T-cell (primary cell): ENCODE data around the gene MT1A. TPM values are rescaled to one million over a fixed set of nuclear protein-coding genes. Genes with fewer than 3 reads are reported as not detected.
A peak's percentile ranks its signal among the peaks of the same experiment; 100 is the strongest.

Source experiments
- ATAC-seq, 4 experiments: fragments of 200-7000 bp in 3 of 4; fragments of 150-1000 bp in 1 of 4; cut with Tn5 transposase; replicated peaks in 1 of 4; 1 replicate in 3 of 4; 2 replicates in 1 of 4; pipeline ENCODE4 v1.10.0; 2021; ENCODE audit warnings: moderate library complexity in 3 of 4, mild to moderate bottlenecking in 2 of 4, moderate number of reproducible peaks in 1 of 4
- CTCF ChIA-PET, 2 donors: fragments of 300-600 bp; sonication (Branson Sonifier 250); formaldehyde crosslinking; loops; one replicate each; lab custom pipeline; 2022; ENCODE audit warnings: antibody characterized with exemption in 2 of 2; lab: Charles Lee
- POLR2A ChIA-PET, 2 donors: fragments of 300-600 bp; sonication (Branson Sonifier 250); formaldehyde crosslinking; loops; one replicate each; lab custom pipeline; 2022; ENCODE audit warnings: antibody characterized with exemption in 2 of 2; lab: Charles Lee
- DNase-seq, 35 experiments: peaks; one replicate each; pipeline versions ENCODE4 v3.0.0 to v3.0.0-alpha.2; 2013 to 2023
- H3K27ac ChIP-seq: one replicate; pipeline ENCODE4 v1.5.1; 2013; ENCODE audit warnings: low read length
- H3K27me3 ChIP-seq, 2 experiments: replicated peaks in 1 of 2; 1 replicate in 1 of 2; 2 replicates in 1 of 2; pipeline versions ENCODE4 v1.6.1 to v1.7.0; 2013; ENCODE audit warnings: low read length in 1 of 2, mixed read lengths in 1 of 2; ENCODE audit not compliant: control insufficient read depth in 2 of 2, insufficient read depth in 2 of 2; ENCODE audit errors: extremely low read depth in 1 of 2
- H3K36me3 ChIP-seq, 2 donors: 1 replicate in 1 of 2; 2 replicates in 1 of 2; pipeline versions ENCODE4 v1.6.1 to v1.7.0; 2013; ENCODE audit warnings: low read length in 1 of 2; ENCODE audit not compliant: control insufficient read depth in 2 of 2, insufficient read depth in 1 of 2; ENCODE audit errors: extremely low read depth in 1 of 2
- H3K4me1 ChIP-seq, 2 experiments: 1 replicate in 1 of 2; 2 replicates in 1 of 2; pipeline versions ENCODE4 v1.6.1 to v1.7.0; 2013; ENCODE audit warnings: low read length in 2 of 2, mixed read lengths in 1 of 2; ENCODE audit not compliant: insufficient read depth in 2 of 2, control insufficient read depth in 1 of 2; ENCODE audit errors: extremely low read depth in 1 of 2
- H3K4me3 ChIP-seq, 2 donors: 1 replicate in 1 of 2; 2 replicates in 1 of 2; pipeline versions ENCODE4 v1.5.1 to v1.7.0; 2013; ENCODE audit warnings: mild to moderate bottlenecking in 2 of 2, low read length in 1 of 2, moderate library complexity in 1 of 2; ENCODE audit not compliant: control insufficient read depth in 1 of 2; ENCODE audit errors: extremely low read depth in 1 of 2
- H3K9me3 ChIP-seq: 2 replicates; pipeline ENCODE4 v1.7.0; 2013
- H3K27ac Mint-ChIP-seq, 2 donors: one replicate each; pipeline ENCODE4 v1.8.0; 2020 to 2021; ENCODE audit warnings: mild to moderate bottlenecking in 2 of 2, mixed read lengths in 2 of 2
- H3K27me3 Mint-ChIP-seq, 2 donors: one replicate each; pipeline ENCODE4 v1.8.0; 2021 to 2022; ENCODE audit warnings: mixed read lengths in 2 of 2
- H3K36me3 Mint-ChIP-seq: one replicate; pipeline ENCODE4 v1.8.0; 2021; ENCODE audit warnings: mixed read lengths
- H3K4me1 Mint-ChIP-seq, 3 donors: one replicate each; pipeline ENCODE4 v1.8.0; 2020 to 2022; ENCODE audit warnings: mixed read lengths in 3 of 3, mild to moderate bottlenecking in 1 of 3
- H3K4me3 Mint-ChIP-seq, 3 donors: one replicate each; pipeline ENCODE4 v1.8.0; 2020 to 2022; ENCODE audit warnings: mild to moderate bottlenecking in 3 of 3, mixed read lengths in 3 of 3, moderate library complexity in 3 of 3
- H3K9me3 Mint-ChIP-seq, 3 donors: one replicate each; pipeline ENCODE4 v1.8.0; 2020 to 2022; ENCODE audit warnings: mixed read lengths in 3 of 3
- WGBS: methylation state at CpG from one replicate; pipeline ENCODE4 v1.1.5; 2013; ENCODE audit warnings: missing lambda C conversion rate; ENCODE audit not compliant: insufficient coverage; 5-methylcytosine and 5-hydroxymethylcytosine counted together
- total RNA-seq, 35 experiments: library from RNA in 6 of 35; stranded (reverse) in 6 of 35; fragments of 120-200 nt in 1 of 35; gene quantifications; one replicate each; pipeline versions ENCODE4 v1.2.1 to v1.2.4 and lab custom pipeline; 2013 to 2026

Gene MT1A
- total RNA-seq, 5 donors from 2014 or later (not counting 1 experiment from before 2014, with no cell fraction given): not detected

GRCh38 chr16:56613706-56614105, 24.8 kb upstream of the MT1A start:
- H3K27ac ChIP-seq: no peak overlapping the region
- ChIA-PET CTCF (interaction anchor here in 1 of 2 donors (1.1 to 2.0 kb wide), 2 partner anchors 10 to 88 kb away, joined by 3 to 6 read pairs; no protein-coding TSS in a partner anchor), POLR2A (no interaction called here)
- no peaks in the 10 kb centered on the region for H3K9me3 ChIP-seq
- H3K4me1 Mint-ChIP-seq: peaks cover 39 to 44% (median 41%) of the 10 kb centered on the region in 3 donors
- peaks cover 23 to 42% of the 10 kb centered on the region in 2 experiments for H3K4me1 ChIP-seq
- H3K36me3 ChIP-seq: no peaks in the 10 kb centered on the region
- no peaks in the 10 kb centered on the region for H3K9me3 Mint-ChIP-seq
- H3K4me3 Mint-ChIP-seq: no peak overlapping the region
- ATAC-seq: no peak
- H3K27me3 ChIP-seq: peaks cover 15 to 18% of the 10 kb centered on the region in 2 experiments
- H3K4me3 ChIP-seq: no peak overlapping the region
- no peak for DNase-seq
- H3K36me3 Mint-ChIP-seq: no peaks in the 10 kb centered on the region
- no peak overlapping the region for H3K27ac Mint-ChIP-seq
- peaks cover 0 to 19% of the 10 kb centered on the region in 2 donors for H3K27me3 Mint-ChIP-seq

- H3K27ac Mint-ChIP-seq: peak overlapping the region in 1 of 2 donors; percentile 29
Measured at GRCh38 chr16:56614549-56614991, 23.9 kb upstream of the MT1A start.

GRCh38 chr16:56615353-56615752, 23.1 kb upstream of the MT1A start:
- Mint-ChIP-seq H3K36me3 (no peaks in the 10 kb centered on the region), H3K27ac (no peak overlapping the region), H3K4me3 (no peak overlapping the region), H3K27me3 (peaks cover 0 to 22% of the 10 kb centered on the region in 2 donors), H3K4me1 (peaks cover 25 to 28% (median 27%) of the 10 kb centered on the region in 3 donors), H3K9me3 (no peaks in the 10 kb centered on the region)
- ChIA-PET POLR2A (interaction anchor here in 1 of 2 donors (0.6 to 1.2 kb wide), 2 partner anchors 11 to 162 kb away, joined by 3 read pairs; no protein-coding TSS in a partner anchor), CTCF (interaction anchor here in 1 of 2 donors (0.6 kb wide), 1 partner anchor 679 kb away, joined by 3 read pairs; no protein-coding TSS in a partner anchor)
- Histone ChIP-seq H3K27me3 (peaks cover 17 to 18% of the 10 kb centered on the region in 2 experiments), H3K4me3 (no peak overlapping the region), H3K9me3 (no peaks in the 10 kb centered on the region), H3K36me3 (no peaks in the 10 kb centered on the region), H3K27ac (no peak overlapping the region), H3K4me1 (peaks cover 9 to 25% of the 10 kb centered on the region in 2 experiments)
- DNase-seq (no peak), ATAC-seq (no peak)
- WGBS: 83% methylated on average over 1 of the region's 3 CpGs

More at GRCh38 chr16:56614549-56614991, 23.9 kb upstream of the MT1A start:
- peaks cover 16 to 18% of the 10 kb centered on the region in 2 experiments for H3K27me3 ChIP-seq
- H3K27ac ChIP-seq: no peak overlapping the region
- H3K4me3 ChIP-seq: no peak overlapping the region
- no peak for ATAC-seq
- H3K27me3 Mint-ChIP-seq: peaks cover 0 to 22% of the 10 kb centered on the region in 2 donors
- POLR2A ChIA-PET: interaction anchor here in 1 of 2 donors (0.6 to 1.0 kb wide), 2 partner anchors 14 to 162 kb away, joined by 3 to 6 read pairs; no protein-coding TSS in a partner anchor
- H3K4me1 ChIP-seq: peaks cover 17 to 33% of the 10 kb centered on the region in 2 experiments
- no peaks in the 10 kb centered on the region for H3K36me3 Mint-ChIP-seq
- peaks cover 32 to 36% (median 35%) of the 10 kb centered on the region in 3 donors for H3K4me1 Mint-ChIP-seq
- DNase-seq: no peak
- no peaks in the 10 kb centered on the region for H3K9me3 ChIP-seq
- H3K9me3 Mint-ChIP-seq: no peaks in the 10 kb centered on the region
- no peak overlapping the region for H3K4me3 Mint-ChIP-seq
- H3K36me3 ChIP-seq: no peaks in the 10 kb centered on the region
- CTCF ChIA-PET: interaction anchor here in 1 of 2 donors (0.6 kb wide), 1 partner anchor 680 kb away, joined by 3 read pairs; no protein-coding TSS in a partner anchor

DNA sequence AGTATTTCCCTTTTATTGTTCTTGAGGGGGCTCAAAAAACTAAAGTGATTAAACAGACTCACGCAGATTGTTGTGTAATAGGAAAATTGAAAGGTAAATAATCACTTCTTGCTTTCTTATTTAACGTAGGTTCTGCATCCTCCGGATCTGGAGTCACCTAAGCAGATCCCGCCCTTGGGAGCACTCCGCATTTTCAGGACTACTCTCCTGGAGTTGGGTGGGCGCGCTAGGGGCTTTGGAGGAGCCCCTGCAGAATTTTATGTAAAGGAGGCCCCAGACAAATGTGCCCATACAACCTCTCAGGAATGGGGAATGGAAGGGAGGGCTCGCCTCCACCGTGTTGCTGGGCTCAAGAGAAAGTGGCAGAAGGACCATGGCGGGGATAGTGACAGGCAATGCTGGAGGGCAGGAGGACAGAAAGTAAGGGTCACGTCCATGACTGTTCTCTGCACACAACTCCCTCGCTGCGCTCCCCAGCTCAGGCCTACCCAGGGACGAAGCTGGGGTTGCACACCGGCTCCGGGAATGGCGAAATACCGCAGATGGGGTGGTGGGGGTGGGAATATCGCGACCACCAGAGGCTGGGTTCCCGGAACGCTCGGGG, 21.8 kb upstream of the MT1A start:
- H3K4me3 ChIP-seq: peak overlapping the region; percentile 34 to 35

GRCh38 chr16:56617212-56618085, 21.0 kb upstream of the MT1A start:
- Histone ChIP-seq H3K36me3 (no peaks in the 10 kb centered on the region), H3K27me3 (peaks cover 17 to 18% of the 10 kb centered on the region in 2 experiments), H3K27ac (no peak overlapping the region), H3K4me3 (peak overlapping the region; percentile 34 to 52), H3K9me3 (no peaks in the 10 kb centered on the region), H3K4me1 (peaks cover 3 to 13% of the 10 kb centered on the region in 2 experiments)
- WGBS: 6% methylated on average over 36 of the region's 41 CpGs
- Mint-ChIP-seq H3K4me3 (peak overlapping the region; percentile 17 to 75 (median 49)), H3K36me3 (no peaks in the 10 kb centered on the region), H3K27me3 (peaks cover 0 to 22% of the 10 kb centered on the region in 2 donors), H3K4me1 (peaks cover 12 to 15% (median 13%) of the 10 kb centered on the region in 3 donors), H3K27ac (no peak overlapping the region), H3K9me3 (no peaks in the 10 kb centered on the region)
- POLR2A ChIA-PET: no interaction called here
- ATAC-seq: peak; percentile 90 to 99 (median 94)
- CTCF ChIA-PET: interaction anchor here in 1 of 2 donors (0.6 kb wide), 1 partner anchor 22 kb away, joined by 3 read pairs; no protein-coding TSS in a partner anchor
- peak in 24 of 35 experiments; percentile 18 to 68 (median 43) for DNase-seq

More for the DNA sequence above, 21.8 kb upstream of the MT1A start:
- Mint-ChIP-seq H3K27me3 (peaks cover 0 to 22% of the 10 kb centered on the region in 2 donors), H3K36me3 (no peaks in the 10 kb centered on the region), H3K4me1 (peaks cover 12 to 15% (median 15%) of the 10 kb centered on the region in 3 donors), H3K4me3 (peak overlapping the region; percentile 23 to 75 (median 39)), H3K27ac (no peak overlapping the region), H3K9me3 (no peaks in the 10 kb centered on the region)
- H3K4me1 ChIP-seq: peaks cover 3 to 13% of the 10 kb centered on the region in 2 experiments
- peak in 1 of 4 experiments; percentile 17 for ATAC-seq
- WGBS: 48% methylated on average over 18 of the region's 23 CpGs
- ChIA-PET POLR2A (no interaction called here), CTCF (no interaction called here)
- DNase-seq: no peak
- H3K27ac ChIP-seq: no peak overlapping the region
- no peaks in the 10 kb centered on the region for H3K36me3 ChIP-seq
- H3K9me3 ChIP-seq: no peaks in the 10 kb centered on the region
- H3K27me3 ChIP-seq: peaks cover 17 to 18% of the 10 kb centered on the region in 2 experiments

DNA sequence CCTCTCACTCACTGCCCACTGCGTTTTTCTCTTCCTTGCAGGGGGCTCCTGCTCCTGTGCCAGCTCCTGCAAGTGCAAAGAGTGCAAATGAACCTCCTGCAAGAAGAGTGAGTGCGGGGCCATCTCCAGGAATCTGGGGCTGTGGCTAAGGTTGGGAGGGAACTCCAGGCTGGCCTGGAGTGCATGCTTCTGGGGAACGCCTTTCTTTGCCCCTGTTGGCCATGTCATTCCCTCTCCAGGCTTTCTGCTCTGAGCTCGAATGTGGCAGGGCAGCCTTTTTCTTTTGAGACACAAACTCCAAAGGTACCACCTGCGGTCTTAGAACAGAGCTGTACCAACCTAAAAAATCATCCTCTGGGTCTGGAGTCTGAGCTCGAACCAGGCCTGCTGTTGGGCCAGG, 20.3 kb upstream of the MT1A start:
- CTCF ChIA-PET: interaction anchor here in 1 of 2 donors (0.6 kb wide), 1 partner anchor 21 kb away, joined by 3 read pairs; no protein-coding TSS in a partner anchor
- Mint-ChIP-seq H3K4me1 (peaks cover 12 to 15% (median 12%) of the 10 kb centered on the region in 3 donors), H3K4me3 (peak overlapping the region in 1 of 3 donors; percentile 75), H3K27ac (no peak overlapping the region), H3K9me3 (no peaks in the 10 kb centered on the region), H3K36me3 (no peaks in the 10 kb centered on the region), H3K27me3 (peaks cover 0 to 22% of the 10 kb centered on the region in 2 donors)
- Histone ChIP-seq H3K4me3 (no peak overlapping the region), H3K9me3 (no peaks in the 10 kb centered on the region), H3K4me1 (peaks cover 3 to 13% of the 10 kb centered on the region in 2 experiments), H3K36me3 (no peaks in the 10 kb centered on the region), H3K27ac (no peak overlapping the region), H3K27me3 (peaks cover 17 to 18% of the 10 kb centered on the region in 2 experiments)
- DNase-seq (no peak), ATAC-seq (no peak)
- 88% methylated on average over 5 of the region's 6 CpGs for WGBS
- POLR2A ChIA-PET: no interaction called here
